IPS-18a (cell line): ENCODE results near the gene GRIP2.

Experiments used
- H3K27ac ChIP-seq: one replicate; pipeline ENCODE4 v1.5.1; 2013; ENCODE audit warnings: low read length
- H3K27me3 ChIP-seq: one replicate; pipeline ENCODE4 v1.6.1; 2013; ENCODE audit warnings: mild to moderate bottlenecking, low read length; ENCODE audit not compliant: control insufficient read depth, insufficient read depth
- H3K36me3 ChIP-seq: one replicate; pipeline ENCODE4 v1.6.1; 2013; ENCODE audit warnings: low read depth, low read length; ENCODE audit not compliant: control insufficient read depth
- H3K4me1 ChIP-seq: one replicate; pipeline ENCODE4 v1.6.1; 2013; ENCODE audit warnings: low read depth, low read length; ENCODE audit not compliant: control insufficient read depth
- H3K4me3 ChIP-seq: one replicate; pipeline ENCODE4 v1.5.1; 2013; ENCODE audit warnings: low read length
- H3K9ac ChIP-seq: one replicate; pipeline ENCODE4 v1.6.1; 2013; ENCODE audit warnings: mild to moderate bottlenecking, low read length, moderate library complexity
- H3K9me3 ChIP-seq: one replicate; pipeline ENCODE4 v1.6.1; 2013; ENCODE audit warnings: low read depth, low read length; ENCODE audit not compliant: control insufficient read depth

Gene GRIP2

DNA sequence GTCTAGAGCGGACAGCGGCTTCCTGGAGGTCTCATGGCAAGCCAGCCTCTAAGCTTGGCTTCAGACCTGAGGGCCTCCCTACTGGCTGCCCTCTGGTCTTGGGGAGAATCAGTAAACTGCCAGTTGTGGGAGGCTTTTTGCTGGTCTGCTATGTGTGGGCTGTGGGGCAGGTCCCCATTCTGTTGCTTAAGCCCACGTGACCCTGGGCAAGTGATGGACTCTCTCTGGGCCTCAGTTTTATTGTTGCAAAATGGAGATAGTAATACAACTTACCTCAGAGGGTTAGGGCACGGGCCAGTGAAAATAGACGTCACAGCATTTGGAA lies 76.0 kb downstream of the GRIP2 start:
- H3K4me1 ChIP-seq = peaks cover 3% of the 10 kb centered on the region
- H3K36me3 ChIP-seq = peaks cover 39% of the 10 kb centered on the region
- H3K27me3 ChIP-seq = no peaks in the 10 kb centered on the region
- no peak overlapping the region for H3K27ac ChIP-seq
- H3K9ac ChIP-seq = no peak overlapping the region
- no peak overlapping the region for H3K4me3 ChIP-seq
- no peaks in the 10 kb centered on the region for H3K9me3 ChIP-seq

DNA sequence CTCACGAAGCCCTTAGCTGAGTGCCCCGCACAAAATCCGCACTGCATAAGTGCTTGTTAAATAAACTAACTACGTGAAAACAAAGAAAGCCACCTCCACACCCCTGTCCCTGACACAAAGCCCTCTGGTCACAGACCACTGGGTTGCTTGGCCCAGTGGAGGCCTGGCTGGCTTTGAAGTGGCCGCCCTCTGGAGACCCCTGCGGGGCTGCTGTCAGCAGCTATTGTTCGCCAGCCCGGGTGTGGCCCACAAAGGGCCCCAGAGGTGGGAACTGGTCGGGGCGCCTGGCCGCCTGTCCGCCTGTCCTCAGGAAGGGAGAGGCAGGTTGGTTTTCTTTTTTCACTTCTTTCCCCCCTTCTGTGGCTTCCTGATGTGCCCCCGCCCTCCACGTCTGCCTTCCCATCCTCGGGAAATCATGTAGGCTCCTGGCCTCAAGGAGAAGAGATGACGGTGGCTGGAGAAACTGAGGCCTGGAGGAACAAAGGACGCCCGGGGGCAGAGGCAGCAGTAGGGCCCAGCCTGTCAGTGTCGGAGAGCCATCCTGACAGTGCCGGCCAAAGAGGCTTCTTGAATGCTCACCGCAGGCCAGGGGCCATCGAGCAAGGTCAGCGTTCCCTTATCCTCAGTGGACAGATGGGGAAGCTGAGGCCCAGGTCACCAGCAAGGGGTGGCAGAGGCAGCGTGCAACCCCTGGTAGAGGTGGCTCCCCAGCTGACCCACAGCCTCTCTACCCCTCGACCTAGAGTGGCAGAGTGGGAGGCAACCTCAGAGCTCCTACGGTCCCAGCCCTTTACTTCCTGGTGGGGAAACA lies 76.6 kb downstream of the GRIP2 start:
- Histone ChIP-seq H3K27ac (no peak overlapping the region), H3K9ac (no peak overlapping the region), H3K9me3 (no peaks in the 10 kb centered on the region), H3K27me3 (no peaks in the 10 kb centered on the region), H3K36me3 (peaks cover 35% of the 10 kb centered on the region), H3K4me3 (no peak overlapping the region), H3K4me1 (peaks cover 3% of the 10 kb centered on the region)

DNA sequence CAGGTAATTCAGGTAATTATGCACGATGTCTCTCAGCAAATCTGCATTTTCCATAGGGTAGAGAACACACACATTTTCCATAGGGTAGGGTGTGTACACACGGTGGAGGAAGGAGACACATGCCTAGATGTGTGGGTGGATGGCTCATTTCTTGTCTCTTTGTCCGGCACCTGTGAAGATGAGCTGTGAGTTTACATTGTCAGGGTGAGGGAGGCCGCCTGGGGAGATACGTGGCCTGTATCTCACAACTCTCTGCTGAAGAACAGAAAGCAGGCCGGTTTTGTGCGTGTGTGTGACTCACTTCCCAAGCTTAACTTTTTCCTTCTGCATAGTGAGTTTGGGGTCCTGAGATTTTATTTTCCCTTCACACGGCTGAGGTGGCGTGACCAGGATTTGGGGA lies 77.4 kb downstream of the GRIP2 start:
- Histone ChIP-seq H3K9ac (no peak overlapping the region), H3K27me3 (no peaks in the 10 kb centered on the region), H3K4me1 (peaks cover 10% of the 10 kb centered on the region), H3K27ac (no peak overlapping the region), H3K4me3 (no peak overlapping the region), H3K9me3 (no peaks in the 10 kb centered on the region), H3K36me3 (peaks cover 33% of the 10 kb centered on the region)

DNA sequence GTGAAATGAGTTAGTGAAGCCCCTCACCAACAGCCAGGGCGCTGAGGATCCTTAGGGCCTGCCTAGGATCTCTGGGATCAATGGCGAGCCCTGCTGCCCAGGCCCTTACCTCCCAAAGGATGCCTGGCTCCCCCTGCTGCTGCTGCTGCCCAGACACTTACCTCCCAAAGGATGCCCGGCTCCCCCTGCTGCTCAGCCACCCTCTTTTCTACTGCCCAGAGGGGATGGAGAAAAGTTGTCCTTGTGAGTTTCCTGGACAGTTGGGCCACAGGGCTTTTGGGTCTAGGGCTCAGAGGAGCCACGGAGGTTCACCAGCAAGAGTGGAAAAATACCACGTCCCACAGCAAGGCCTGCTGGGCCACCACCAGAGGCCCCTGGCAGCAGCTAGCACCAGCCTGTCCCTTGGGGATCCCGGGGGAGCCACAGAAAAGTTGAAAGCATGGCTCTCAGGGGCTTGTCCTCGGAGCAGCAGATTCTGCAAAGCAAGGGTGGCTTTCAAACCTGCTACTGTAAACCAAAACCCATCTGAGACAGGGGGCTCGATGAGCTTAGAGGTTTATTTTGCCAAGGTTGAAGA lies 78.3 kb downstream of the GRIP2 start:
- no peak overlapping the region for H3K27ac ChIP-seq

DNA sequence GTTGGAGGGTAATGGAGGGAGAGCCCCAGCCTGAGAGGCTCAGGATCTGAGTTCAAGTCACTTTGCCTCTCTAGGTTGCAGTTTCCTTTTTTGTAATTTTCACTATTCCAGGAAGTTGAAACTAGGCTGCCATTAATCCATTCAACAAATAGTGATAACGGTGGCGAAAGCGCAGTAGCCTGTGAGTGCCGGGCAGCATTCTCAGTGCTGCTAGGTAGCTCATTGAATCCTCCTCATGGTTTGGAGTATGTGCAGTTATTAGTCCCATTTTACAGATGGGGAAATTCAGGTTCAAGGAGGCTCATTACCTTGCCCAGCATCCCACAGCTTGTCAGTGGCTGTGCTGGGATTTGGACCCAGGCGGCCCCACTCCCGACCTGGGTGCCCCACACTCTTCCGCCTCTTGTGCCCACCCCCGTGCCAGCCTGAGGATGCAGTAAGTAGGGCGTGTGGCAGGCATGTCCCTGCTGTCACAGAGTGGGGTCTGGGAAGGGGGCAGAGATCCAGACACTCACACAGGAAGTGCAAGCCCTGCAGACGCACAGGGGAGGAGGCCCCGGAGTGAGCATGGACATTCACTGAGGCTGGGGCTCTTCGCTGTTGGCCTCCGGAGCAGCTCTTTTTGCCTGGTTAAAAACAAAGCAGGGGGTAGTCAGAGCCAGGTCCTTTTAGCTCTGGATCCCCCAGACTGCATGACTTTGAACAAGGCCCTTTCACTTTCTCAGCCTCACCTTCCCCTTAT lies 79.0 kb downstream of the GRIP2 start:
- peaks cover 22% of the 10 kb centered on the region for H3K36me3 ChIP-seq
- no peak overlapping the region for H3K9ac ChIP-seq
- peaks cover 15% of the 10 kb centered on the region for H3K4me1 ChIP-seq
- H3K9me3 ChIP-seq = no peaks in the 10 kb centered on the region
- no peak overlapping the region for H3K27ac ChIP-seq
- no peaks in the 10 kb centered on the region for H3K27me3 ChIP-seq
- H3K4me3 ChIP-seq = no peak overlapping the region

More for the DNA sequence above, 78.3 kb downstream of the GRIP2 start:
- Histone ChIP-seq H3K9ac (no peak overlapping the region), H3K4me1 (peaks cover 15% of the 10 kb centered on the region), H3K4me3 (no peak overlapping the region), H3K27me3 (no peaks in the 10 kb centered on the region), H3K36me3 (peaks cover 26% of the 10 kb centered on the region), H3K9me3 (no peaks in the 10 kb centered on the region)

DNA sequence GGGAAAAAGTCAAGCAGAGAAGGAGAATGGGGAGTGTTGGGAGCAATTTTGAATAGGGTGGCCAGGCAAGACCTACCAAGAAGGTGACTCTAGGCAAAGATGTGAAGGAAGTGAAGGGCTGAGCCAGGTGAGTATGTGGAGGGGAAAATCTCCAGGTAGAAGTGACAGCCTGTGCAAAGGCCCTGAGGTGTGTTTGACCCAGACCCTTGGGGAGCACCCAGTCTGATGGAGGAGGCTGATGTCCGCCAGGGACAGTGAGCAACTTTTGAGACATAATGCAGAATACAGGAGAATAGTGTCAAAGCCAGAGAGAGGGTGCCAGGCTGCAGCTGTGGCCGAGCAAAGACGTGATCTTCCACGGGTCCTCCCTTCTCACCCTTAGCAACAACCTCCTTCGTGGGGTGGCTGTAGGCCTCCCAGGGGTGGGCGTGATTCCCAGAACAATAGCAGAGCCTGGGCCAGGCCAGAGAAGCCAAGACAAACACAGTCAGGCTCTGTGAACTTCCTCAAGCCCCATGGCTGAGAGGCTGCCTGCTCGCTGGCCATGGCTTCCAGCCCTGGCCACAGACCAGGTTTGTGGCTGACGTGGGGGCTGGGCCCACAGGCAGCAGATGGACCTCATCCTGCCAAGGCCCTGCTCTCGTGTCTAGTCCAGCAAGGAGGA lies 79.7 kb downstream of the GRIP2 start:
- no peak overlapping the region for H3K4me3 ChIP-seq
- no peaks in the 10 kb centered on the region for H3K27me3 ChIP-seq
- peaks cover 23% of the 10 kb centered on the region for H3K36me3 ChIP-seq
- H3K4me1 ChIP-seq = peaks cover 15% of the 10 kb centered on the region
- H3K9me3 ChIP-seq = no peaks in the 10 kb centered on the region
- H3K27ac ChIP-seq = no peak overlapping the region
- H3K9ac ChIP-seq = no peak overlapping the region

DNA sequence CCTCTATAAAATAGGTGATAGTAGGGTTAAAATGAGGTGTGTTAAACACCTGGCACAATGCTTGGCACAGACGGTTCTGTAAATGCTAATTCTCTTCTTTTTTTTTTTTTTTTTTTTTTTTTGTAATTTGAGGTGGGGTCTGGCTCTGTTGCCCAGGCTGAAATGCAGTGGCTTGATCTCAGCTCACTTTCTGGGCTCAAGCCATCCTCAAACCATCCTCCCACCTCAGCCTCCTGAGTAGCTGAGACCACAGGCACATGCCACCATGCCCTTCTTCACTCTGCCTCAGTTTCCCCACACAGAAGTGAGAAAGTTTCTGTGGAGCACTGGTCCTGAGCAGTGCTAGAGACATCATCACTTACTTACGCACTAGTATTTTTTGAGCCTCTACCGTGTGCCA lies 80.4 kb downstream of the GRIP2 start:
- Histone ChIP-seq H3K9ac (no peak overlapping the region), H3K36me3 (peaks cover 30% of the 10 kb centered on the region), H3K4me1 (peaks cover 15% of the 10 kb centered on the region), H3K27me3 (no peaks in the 10 kb centered on the region), H3K4me3 (no peak overlapping the region), H3K9me3 (no peaks in the 10 kb centered on the region), H3K27ac (no peak overlapping the region)

DNA sequence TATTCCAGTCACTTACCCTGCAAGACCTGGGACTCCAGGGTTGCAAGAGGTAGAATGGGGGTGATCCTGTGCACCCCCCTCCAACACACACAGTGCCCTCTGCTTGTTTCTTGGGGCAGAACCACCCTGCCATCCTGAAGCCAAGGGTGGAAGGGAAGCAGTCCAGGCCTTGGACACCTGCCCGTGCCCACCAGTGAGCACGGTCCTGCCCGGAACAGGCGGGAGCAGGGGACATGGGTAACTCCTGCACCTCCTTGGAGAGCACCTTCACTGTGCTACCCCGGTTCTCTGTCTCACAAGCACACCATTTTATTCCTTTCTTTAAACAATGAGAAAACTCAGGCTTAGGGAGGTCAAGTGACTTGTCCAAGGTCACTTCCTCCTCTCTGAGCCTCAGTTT lies 80.8 kb downstream of the GRIP2 start:
- no peaks in the 10 kb centered on the region for H3K27me3 ChIP-seq
- no peak overlapping the region for H3K27ac ChIP-seq
- no peak overlapping the region for H3K9ac ChIP-seq
- H3K36me3 ChIP-seq = peaks cover 30% of the 10 kb centered on the region
- no peaks in the 10 kb centered on the region for H3K9me3 ChIP-seq
- peaks cover 15% of the 10 kb centered on the region for H3K4me1 ChIP-seq
- no peak overlapping the region for H3K4me3 ChIP-seq

DNA sequence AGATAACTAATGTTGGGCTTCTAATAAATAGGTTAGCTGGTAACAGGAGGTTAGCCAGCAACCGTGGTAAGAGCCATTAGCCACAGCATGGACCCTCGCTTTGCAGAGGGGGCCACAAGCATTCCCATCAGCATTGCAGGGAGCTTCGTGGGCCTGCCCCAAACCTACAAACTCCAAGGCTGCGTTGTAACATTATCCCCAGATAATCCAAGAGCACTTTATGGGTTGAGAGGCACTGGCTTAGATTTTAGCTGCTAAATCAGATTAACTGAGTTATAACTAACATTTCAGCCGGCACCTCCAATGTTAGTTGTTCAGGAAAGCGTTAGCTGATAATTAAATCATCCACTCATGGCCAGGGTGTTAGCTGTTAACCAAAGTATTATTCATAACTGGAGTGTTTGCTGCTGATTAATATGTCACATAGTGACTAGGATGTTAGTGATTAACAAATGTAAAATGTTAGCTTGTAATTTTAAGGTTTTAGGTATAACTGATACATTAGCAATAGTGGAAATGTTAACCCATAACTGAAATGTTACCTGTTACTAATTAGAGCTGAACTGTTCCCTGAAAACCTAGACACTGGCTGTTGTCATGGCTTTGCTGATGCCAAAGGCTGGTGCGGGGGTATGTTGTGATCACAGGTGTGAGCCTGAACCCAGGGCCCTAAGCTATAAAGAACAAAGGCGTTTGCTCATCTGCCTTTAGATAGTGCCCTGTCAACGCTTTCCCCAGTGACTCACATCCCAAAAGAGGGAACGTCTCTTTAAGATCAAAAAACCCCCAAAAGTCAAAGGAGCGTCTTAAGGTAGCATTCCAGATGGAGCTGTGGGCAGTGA lies 81.5 kb downstream of the GRIP2 start:
- H3K4me1 ChIP-seq = peaks cover 15% of the 10 kb centered on the region
- H3K9ac ChIP-seq = no peak overlapping the region
- H3K27me3 ChIP-seq = no peaks in the 10 kb centered on the region
- H3K4me3 ChIP-seq = no peak overlapping the region
- no peaks in the 10 kb centered on the region for H3K9me3 ChIP-seq
- no peak overlapping the region for H3K27ac ChIP-seq
- peaks cover 32% of the 10 kb centered on the region for H3K36me3 ChIP-seq

DNA sequence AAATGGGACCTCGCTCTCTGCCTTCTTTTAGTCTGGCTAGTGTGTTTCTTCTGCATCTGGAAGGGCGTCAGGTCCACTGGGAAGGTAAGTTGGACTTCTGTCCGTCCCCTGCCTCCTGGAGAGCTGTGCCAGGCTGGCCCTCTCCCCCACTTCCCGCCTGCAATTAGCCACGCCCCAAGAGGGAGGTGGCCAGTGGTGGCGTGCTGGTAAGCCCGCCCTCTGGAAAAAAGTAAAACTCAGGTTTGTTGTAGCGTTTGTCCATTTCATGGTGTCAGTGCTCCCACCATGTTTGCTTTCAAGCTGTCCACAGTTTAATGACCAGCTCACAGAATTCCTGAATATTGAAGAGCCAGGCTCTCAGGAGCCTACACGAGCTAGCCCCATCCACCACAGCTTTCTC lies 82.1 kb downstream of the GRIP2 start:
- Histone ChIP-seq H3K27ac (peak overlapping the region; percentile 36), H3K9ac (no peak overlapping the region), H3K36me3 (peaks cover 35% of the 10 kb centered on the region), H3K4me3 (no peak overlapping the region), H3K9me3 (no peaks in the 10 kb centered on the region), H3K27me3 (no peaks in the 10 kb centered on the region), H3K4me1 (peaks cover 15% of the 10 kb centered on the region)

DNA sequence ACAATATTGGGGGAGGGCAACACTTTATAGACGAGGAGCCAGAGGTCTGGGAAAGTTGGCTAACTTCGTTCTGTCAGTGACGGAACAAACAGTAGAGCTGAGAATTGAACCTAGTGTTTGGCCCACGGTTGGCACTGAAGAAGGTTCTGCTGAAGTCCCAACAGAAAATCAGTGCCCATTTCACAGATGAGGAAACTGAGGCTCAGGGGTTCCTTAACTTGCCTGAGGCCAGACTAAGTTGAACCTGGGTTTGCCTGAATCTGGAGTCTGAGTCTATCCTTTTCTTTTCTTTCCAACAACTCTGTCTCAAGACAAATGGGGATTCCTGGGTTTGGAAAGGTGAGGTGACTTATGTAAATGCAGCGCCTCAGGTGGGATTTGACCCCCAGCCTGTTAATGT lies 82.7 kb downstream of the GRIP2 start:
- no peaks in the 10 kb centered on the region for H3K27me3 ChIP-seq
- H3K9me3 ChIP-seq = no peaks in the 10 kb centered on the region
- H3K9ac ChIP-seq = no peak overlapping the region
- peaks cover 15% of the 10 kb centered on the region for H3K4me1 ChIP-seq
- peak overlapping the region; percentile 36 for H3K27ac ChIP-seq
- H3K4me3 ChIP-seq = no peak overlapping the region
- H3K36me3 ChIP-seq = peaks cover 30% of the 10 kb centered on the region
